HG02610 (cell line): ENCODE measurements around the gene ZSCAN5B.

ENCODE experiments used
- ATAC-seq: cut with Tn5 transposase; IDR thresholded peaks from one replicate; pipeline ENCODE4 v1.9.1; 2021; ENCODE audit warnings: mild to moderate bottlenecking, moderate library complexity; ENCODE audit not compliant: unreplicated experiment

Gene ZSCAN5B

GRCh38 chr19:56146904-56147303 is 50.7 kb downstream of the ZSCAN5B start:
- no peak for ATAC-seq

GRCh38 chr19:56145698-56146097 is 51.9 kb downstream of the ZSCAN5B start:
- ATAC-seq = no peak

- no peak for ATAC-seq
Observed at GRCh38 chr19:56144831-56145230, 52.8 kb downstream of the ZSCAN5B start.

DNA sequence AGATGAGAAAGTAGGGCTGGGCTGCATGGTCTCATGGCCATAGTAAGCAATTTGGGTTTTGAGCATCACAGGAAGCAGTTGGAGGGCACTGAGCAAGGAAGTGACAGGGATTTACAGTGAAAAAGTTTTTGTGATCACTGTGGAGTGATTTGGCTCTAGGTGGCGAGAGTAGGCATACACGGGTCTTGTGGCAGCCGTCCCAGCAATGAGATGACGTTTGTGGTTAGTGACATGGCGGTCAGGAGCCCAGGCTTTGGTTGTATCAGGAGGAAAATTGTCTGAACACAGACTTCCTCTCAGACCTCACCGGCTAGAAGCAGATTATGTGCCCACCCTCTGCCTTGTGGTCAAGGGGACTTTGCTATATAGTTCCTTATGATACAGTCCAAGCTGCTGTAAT is 53.2 kb downstream of the ZSCAN5B start:
- ATAC-seq = no peak

- no peak for ATAC-seq
Observed at GRCh38 chr19:56142897-56143434, 54.6 kb downstream of the ZSCAN5B start.

DNA sequence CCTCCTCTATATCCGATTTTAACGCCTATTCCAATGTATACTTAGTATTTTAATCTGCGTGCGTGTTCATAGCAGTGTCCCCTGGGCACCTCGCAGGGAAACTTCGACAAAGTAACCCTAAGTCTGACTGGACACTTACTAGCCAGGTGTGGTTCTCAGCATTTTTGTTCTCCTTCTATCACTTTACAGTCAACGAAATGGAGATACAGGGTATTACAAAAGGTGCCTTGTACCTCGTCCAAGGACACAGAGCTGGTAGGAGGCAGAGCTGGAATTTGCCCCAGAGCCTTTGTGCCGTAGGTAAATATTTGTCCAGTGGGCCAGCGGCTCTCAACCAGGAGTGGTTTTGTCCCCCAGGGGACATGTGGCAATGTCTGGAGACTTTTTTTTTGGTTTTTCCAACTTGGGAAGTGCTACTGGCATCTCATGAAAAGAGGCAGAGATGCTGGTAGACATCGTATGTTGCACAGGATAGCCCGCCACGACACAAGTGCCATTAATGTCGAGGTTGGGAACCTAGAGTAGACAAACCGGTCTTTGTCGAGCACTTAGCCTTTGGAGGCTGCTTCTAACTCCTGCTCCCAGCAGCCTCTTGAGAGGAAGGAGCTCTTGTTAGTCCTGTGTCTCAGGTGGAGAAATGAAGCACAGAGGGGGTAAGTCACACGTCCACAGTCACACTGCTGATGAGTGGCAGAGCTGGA is 55.3 kb downstream of the ZSCAN5B start:
- no peak for ATAC-seq

DNA sequence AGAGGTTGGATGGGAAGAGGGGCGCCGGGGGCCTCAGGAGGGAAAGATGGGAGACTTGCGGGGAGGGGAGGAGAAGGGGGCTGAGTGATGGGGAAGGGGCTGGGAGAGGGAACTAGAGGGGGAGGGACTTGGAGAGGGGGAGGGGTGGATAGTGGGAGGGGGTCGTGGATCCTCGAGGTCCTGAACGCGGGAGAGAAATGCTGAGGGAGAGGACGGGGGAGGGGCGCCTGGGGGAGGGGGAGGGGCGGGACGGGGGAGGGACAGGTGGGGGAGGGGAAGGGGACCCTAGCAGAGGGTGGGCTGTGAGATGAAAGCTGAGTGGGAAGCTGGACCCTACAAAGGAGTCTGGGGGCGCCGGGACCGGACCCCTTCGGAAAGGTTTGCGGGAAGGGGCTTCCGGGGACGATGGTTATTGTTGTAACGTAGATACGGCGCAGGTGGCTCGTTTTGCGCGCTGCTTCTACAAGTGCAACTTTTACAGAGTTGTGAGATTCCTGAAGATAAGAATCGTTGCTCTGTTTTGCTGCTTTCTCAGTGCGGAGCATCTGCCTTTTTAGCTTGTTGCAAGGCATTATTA is 56.1 kb downstream of the ZSCAN5B start:
- ATAC-seq = no peak

DNA sequence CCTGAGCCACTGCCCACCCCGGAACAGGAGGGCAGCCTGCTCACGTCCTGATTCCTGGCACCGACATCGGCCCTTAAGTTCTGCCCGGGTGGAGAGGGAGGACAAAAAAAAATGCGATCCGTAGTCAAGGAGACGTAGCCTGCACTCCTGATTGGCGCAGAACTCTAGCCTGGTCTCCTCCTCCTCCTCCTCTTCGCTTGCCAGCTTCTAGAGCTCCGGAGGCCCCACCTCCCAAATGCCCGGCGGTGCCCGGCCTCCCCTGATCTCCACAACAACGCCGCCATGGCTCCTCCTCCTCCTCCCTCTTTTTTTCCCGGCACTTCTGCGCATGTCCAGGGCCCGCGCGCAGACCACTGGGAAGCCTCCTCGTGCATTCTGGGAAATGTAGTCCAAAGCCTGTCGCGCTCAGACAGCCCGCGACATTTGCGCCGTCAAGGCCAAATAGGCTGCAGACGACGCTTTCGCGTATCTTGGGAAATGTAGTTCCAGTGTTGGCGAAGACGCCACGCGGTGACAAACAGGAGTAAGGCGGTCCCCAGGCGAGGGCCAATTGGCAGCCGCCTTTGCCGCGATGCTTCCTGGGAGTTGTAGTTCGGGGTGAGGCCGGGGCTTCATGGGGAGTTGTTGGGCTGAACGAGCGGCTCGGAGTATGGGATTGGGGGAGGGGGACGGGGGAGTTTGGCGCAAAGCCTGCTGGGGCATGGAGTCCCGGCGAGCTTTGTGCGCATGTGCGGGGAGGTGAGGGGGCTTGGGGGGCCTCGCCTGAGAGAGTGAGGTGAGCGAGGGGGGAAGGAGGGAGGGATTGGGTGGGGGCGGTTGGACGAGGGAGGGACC is 56.8 kb downstream of the ZSCAN5B start, which contains the start of gene ZNF444:
Gene ZNF444, plus strand, starts transcription at position 705 of the 834 bp plus-strand sequence. CDS start 5,625 bp downstream, outside the sequence.
- ATAC-seq = peak; percentile 90

DNA sequence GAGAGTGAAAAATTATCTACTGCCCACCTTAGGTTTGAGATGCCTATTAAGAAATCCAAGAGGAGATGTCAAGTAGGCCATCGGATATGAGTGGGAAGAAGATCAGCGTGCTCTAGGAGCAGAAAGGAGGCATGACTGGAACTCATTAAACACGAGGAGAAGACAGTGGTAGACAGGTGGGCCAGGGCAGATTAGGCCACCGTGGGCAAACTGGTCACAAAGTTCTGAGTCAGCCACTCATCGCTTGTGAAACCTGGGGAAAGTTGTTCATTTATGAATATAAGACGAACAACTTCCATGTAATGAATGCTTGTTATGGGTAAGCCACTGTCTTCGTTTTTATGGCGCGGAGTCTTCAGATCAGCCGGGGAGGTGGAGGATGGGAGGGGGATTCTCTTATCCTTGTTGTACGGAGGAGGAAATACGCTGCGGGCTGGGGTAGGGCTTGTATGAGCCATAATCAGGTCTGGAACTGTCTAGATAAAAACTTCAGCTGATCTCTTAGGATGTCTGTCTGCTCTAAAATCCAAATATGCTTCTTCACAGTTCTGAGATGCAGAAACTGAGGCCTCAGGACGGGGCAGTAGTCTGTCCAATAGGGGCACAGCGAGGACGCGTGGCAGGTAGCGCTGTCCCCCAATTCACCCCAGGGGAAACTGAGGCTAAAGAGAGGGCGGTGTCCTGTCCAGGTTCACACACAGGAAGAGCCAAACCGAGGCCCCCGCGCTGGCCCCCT is 57.6 kb downstream of the ZSCAN5B start:
- ATAC-seq = no peak
